Thyroid gland (tissue), 4 donors: Measurements from ENCODE around the gene CYP3A5. TPM values are rescaled to one million over a fixed set of nuclear protein-coding genes. Genes with fewer than 3 reads are reported as not detected.
A peak's percentile ranks its signal among the peaks of the same experiment; 100 is the strongest.

Experiments
- DNase-seq, 2 donors: peaks; one replicate each; pipeline ENCODE4 v3.0.0-alpha.2; 2019
- H3K27ac ChIP-seq, 3 donors: fragments of 200-600 bp; sonication (generic); 1 replicate in 2 of 3; 2 replicates in 1 of 3; pipeline ENCODE4 v1.5.1; 2016 to 2019; ENCODE audit warnings: mild to moderate bottlenecking in 1 of 3, moderate library complexity in 1 of 3
- H3K27me3 ChIP-seq: fragments of 200-600 bp; sonication (generic); one replicate; pipeline ENCODE4 v1.5.1; 2019
- H3K36me3 ChIP-seq, 2 donors: fragments of 200-600 bp; sonication (generic); one replicate each; pipeline ENCODE4 v1.5.1; 2016 to 2019
- H3K4me1 ChIP-seq, 2 donors: fragments of 200-600 bp; sonication (generic); one replicate each; pipeline ENCODE4 v1.5.1; 2017 to 2019
- H3K4me3 ChIP-seq, 3 donors: fragments of 200-600 bp; sonication (generic); replicated peaks in 1 of 3; 1 replicate in 2 of 3; 2 replicates in 1 of 3; pipeline ENCODE4 v1.5.1; 2016; ENCODE audit warnings: mild to moderate bottlenecking in 1 of 3
- H3K9me3 ChIP-seq: fragments of 200-600 bp; sonication (generic); one replicate; pipeline ENCODE4 v1.5.1; 2017
- POLR2A ChIP-seq, 2 donors: fragments of 450-650 bp; IDR thresholded peaks; one replicate each; pipeline ENCODE4 v1.6.1; 2017; ENCODE audit warnings: antibody characterized with exemption in 2 of 2, mild to moderate bottlenecking in 2 of 2, moderate library complexity in 1 of 2
- WGBS, 2 donors: methylation state at CpG; one replicate each; pipeline ENCODE4 v1.1.5; 2017; 5-methylcytosine and 5-hydroxymethylcytosine counted together
- intact Hi-C: fragments of 100-400 bp; cut with DNase I; formaldehyde crosslinking; loops from one replicate; pipeline ENCODE4 v1.15.1; 2023
- total RNA-seq, 4 donors: library from RNA; depleted of rRNA; stranded (reverse); fragments of >200 nt; gene quantifications; one replicate each; pipeline ENCODE4 v1.2.3, GENCODE V29; 2016
- TF ChIP-seq, protein P1 (sequence below), 6 experiments: fragments of 200-600 bp in 3 of 6; fragments of 450-650 bp in 3 of 6; sonication (generic) in 3 of 6; IDR thresholded peaks; one replicate each; pipeline ENCODE4 v1.5.1; 2016 to 2019; ENCODE audit warnings: antibody characterized with exemption in 6 of 6, mild to moderate bottlenecking in 2 of 6, inconsistent platforms in 1 of 6, moderate library complexity in 1 of 6

Gene CYP3A5
- total RNA-seq, 4 donors from 2014 or later, result 0.24 to 1.2 (median 0.73) TPM

DNA sequence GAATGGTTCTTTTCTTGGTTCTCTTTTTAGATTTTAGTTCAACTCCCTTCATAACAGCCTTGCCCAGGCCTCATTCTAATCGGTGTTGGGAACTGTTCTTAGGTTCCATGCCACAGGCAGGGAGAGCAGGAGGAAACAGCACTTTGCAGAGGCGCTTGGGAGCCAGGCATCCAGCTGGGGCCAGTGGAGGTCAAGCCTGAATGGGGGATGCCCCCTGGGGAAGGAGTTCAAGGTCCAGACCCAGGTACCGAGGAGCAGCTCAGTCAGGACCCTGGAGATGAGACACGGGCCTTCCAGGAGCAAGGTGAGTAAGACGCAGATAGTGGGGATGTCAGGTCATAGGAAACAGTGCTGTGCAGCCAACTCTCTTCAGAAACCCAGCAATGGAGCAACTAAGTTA, 58.5 kb downstream of the CYP3A5 start:
- 91 to 97% methylated on average over 5 of the region's 5 CpGs for WGBS, 2 donors
- intact Hi-C loops, result no loop called here
- no peaks in the 10 kb centered on the region for H3K27me3 ChIP-seq
- peaks cover 64 to 68% of the 10 kb centered on the region in 2 donors for H3K36me3 ChIP-seq
- peaks cover 8 to 9% of the 10 kb centered on the region in 2 donors for H3K4me1 ChIP-seq
- no peak for DNase-seq
- H3K27ac ChIP-seq, result no peak overlapping the region
- H3K4me3 ChIP-seq, result no peak overlapping the region
- no peaks in the 10 kb centered on the region for H3K9me3 ChIP-seq
- no peak for TF ChIP-seq POLR2A (IDR thresholded peaks at IDR 0.05)
- TF ChIP-seq, protein P1, sequence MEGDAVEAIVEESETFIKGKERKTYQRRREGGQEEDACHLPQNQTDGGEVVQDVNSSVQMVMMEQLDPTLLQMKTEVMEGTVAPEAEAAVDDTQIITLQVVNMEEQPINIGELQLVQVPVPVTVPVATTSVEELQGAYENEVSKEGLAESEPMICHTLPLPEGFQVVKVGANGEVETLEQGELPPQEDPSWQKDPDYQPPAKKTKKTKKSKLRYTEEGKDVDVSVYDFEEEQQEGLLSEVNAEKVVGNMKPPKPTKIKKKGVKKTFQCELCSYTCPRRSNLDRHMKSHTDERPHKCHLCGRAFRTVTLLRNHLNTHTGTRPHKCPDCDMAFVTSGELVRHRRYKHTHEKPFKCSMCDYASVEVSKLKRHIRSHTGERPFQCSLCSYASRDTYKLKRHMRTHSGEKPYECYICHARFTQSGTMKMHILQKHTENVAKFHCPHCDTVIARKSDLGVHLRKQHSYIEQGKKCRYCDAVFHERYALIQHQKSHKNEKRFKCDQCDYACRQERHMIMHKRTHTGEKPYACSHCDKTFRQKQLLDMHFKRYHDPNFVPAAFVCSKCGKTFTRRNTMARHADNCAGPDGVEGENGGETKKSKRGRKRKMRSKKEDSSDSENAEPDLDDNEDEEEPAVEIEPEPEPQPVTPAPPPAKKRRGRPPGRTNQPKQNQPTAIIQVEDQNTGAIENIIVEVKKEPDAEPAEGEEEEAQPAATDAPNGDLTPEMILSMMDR (IDR thresholded peaks at IDR 0.05), result no peak

DNA sequence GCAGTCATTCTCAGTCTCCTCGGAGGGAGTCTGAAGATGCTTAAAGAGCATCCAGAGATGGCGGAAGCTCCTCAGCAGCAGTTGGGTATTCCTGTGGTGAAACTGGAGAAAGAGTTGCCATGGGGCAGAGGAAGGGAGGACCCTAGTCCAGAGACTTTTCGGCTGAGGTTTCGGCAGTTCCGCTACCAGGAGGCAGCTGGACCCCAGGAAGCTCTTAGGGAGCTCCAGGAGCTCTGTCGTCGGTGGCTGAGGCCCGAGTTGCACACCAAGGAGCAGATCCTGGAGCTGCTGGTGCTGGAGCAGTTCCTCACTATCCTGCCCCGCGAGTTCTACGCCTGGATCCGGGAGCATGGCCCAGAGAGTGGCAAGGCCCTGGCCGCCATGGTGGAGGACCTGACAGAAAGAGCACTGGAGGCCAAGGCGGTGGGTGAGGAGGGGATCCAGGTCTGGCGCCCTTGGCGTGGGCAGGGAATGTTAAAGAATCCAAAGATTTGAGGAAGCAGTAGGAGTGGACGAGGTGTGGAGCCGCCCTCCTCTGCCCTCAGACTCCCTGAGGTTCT, 60.1 kb downstream of the CYP3A5 start:
- H3K27me3 ChIP-seq, result no peaks in the 10 kb centered on the region
- TF ChIP-seq POLR2A (IDR thresholded peaks at IDR 0.05), result no peak
- TF ChIP-seq, protein P1 (IDR thresholded peaks at IDR 0.05), result no peak
- peaks cover 9 to 11% of the 10 kb centered on the region in 2 donors for H3K4me1 ChIP-seq
- no peak overlapping the region for H3K27ac ChIP-seq
- intact Hi-C loops, result loop anchor here (10.0 kb wide), 1 partner anchor 65 kb away; the partner anchor contains the start of genes FAM200A and ZNF655
- no peak overlapping the region for H3K4me3 ChIP-seq
- peaks cover 51 to 52% of the 10 kb centered on the region in 2 donors for H3K36me3 ChIP-seq
- no peak for DNase-seq
- H3K9me3 ChIP-seq, result no peaks in the 10 kb centered on the region
- WGBS, 2 donors, result 95 to 97% methylated on average over 18 of the region's 18 CpGs

DNA sequence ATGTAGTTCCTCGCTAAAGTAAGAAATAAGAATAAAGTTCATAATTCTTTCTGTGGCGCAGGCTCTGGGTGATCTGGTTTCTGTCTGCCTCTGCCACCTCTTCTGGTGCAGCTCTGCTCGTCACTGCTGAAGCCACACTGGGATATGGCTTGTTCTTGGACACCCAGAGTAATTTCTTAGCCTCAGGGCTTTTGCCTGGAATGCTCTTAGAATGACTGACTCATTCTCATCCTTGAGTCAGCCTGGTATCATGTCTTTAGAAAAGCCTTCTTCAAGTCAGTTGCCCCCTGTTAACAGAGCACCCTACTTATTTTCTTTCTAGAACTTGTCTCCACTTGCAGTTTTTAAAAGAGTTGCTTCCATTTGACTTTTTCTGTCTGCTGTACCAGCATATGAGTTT, 61.1 kb downstream of the CYP3A5 start:
- Histone ChIP-seq H3K9me3 (no peaks in the 10 kb centered on the region), H3K36me3 (peaks cover 41 to 43% of the 10 kb centered on the region in 2 donors), H3K27ac (no peak overlapping the region), H3K27me3 (no peaks in the 10 kb centered on the region), H3K4me3 (no peak overlapping the region), H3K4me1 (peaks cover 9 to 11% of the 10 kb centered on the region in 2 donors)
- TF ChIP-seq POLR2A (IDR thresholded peaks at IDR 0.05), result no peak
- TF ChIP-seq, protein P1 (IDR thresholded peaks at IDR 0.05), result no peak
- no peak for DNase-seq
- intact Hi-C loops, result loop anchor here (10.0 kb wide), 1 partner anchor 64 kb away; the partner anchor contains the start of genes FAM200A and ZNF655
- WGBS, 2 donors, result 94 to 95% methylated on average over 3 of the region's 3 CpGs

DNA sequence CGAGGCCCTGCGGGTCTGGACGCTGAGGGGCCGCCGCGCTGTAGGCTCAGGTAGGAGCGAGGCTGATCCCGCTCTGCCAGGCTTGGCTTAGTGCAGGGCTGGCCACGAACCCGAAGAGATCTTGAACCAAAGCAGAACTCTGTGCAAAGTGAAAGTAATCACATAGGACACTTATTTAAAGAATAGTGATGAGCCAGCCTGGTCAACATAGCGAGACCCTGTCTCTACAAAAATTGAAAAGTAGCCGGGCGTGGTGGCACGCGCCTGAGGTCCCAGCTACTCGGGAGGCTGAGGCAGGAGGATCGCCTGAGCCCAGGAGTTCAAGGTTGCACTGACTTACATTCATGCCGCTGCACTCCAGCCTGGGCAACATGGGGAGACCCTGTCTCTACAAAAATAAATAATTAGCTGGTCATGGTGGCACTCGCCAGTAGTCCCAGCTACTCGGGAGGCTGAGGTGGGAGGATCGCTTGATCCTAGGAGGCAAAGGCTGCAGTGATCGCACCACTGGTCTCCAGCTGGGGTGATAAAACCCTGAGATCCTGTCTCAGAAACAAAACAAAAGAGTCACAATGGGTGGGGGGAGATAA, 62.5 kb downstream of the CYP3A5 start:
- Histone ChIP-seq H3K4me1 (peaks cover 9 to 11% of the 10 kb centered on the region in 2 donors), H3K27ac (peak overlapping the region in 2 of 3 donors; percentile 77 to 79), H3K27me3 (no peaks in the 10 kb centered on the region), H3K9me3 (no peaks in the 10 kb centered on the region), H3K36me3 (peaks cover 29 to 30% of the 10 kb centered on the region in 2 donors), H3K4me3 (peak overlapping the region; percentile 60 to 97 (median 96))
- no peak for DNase-seq
- TF ChIP-seq POLR2A (IDR thresholded peaks at IDR 0.05), result no peak
- TF ChIP-seq, protein P1 (IDR thresholded peaks at IDR 0.05), result no peak
- 16 to 22% methylated on average over 19 to 22 of the region's 22 CpGs for WGBS, 2 donors
- intact Hi-C loops, result loop anchor here (10.0 kb wide), 1 partner anchor 62 kb away; the partner anchor contains the start of genes FAM200A and ZNF655
